Measurements from ENCODE around the gene CCNL2. TPM values are rescaled to one million over a fixed set of nuclear protein-coding genes. Genes with fewer than 3 reads are reported as not detected.
"Not testable (repeated sequence)": the region's sequence is repeated elsewhere in the genome, so short reads cannot be mapped to it uniquely, and the experiment has no call there.

The CCNL2 gene
- total RNA-seq: 100 to 1,000 TPM; 265 to 739 (median 422) TPM
- polyA plus RNA-seq: 100 to 1,000 TPM in 1 of 3 donors, 10 to 100 TPM in 2; 33.4 to 166 (median 34.7) TPM
- long read RNA-seq, donor 1, partial matches to known transcripts: 0 of 8 reads
- long read RNA-seq, donor 1, other reads (novel, unspliced or antisense): 0 of 8 reads
- long read RNA-seq, donor 2, transcript CCNL2-206 (3 exons, 1,941 nt): minor isoform, 5 of 46 reads
- long read RNA-seq, donor 2, transcript CCNL2-202 (6 exons, 1,186 nt): minor isoform, 13 of 46 reads
- long read RNA-seq, donor 2, transcript CCNL2-204 (6 exons, 3,082 nt): major isoform, 16 of 46 reads
- long read RNA-seq, donor 2, partial matches to known transcripts: 0 of 46 reads
- long read RNA-seq, donor 2, other reads (novel, unspliced or antisense): 10 of 46 reads
- long read RNA-seq, donor 3, transcript CCNL2-204 (6 exons, 3,082 nt): major isoform, 8 of 23 reads
- long read RNA-seq, donor 3, transcript CCNL2-202 (6 exons, 1,186 nt): major isoform, 8 of 23 reads
- long read RNA-seq, donor 3, partial matches to known transcripts: 0 of 23 reads
- long read RNA-seq, donor 3, other reads (novel, unspliced or antisense): 0 of 23 reads
- long read RNA-seq, donor 4, partial matches to known transcripts: 0 of 3 reads
- long read RNA-seq, donor 4, other reads (novel, unspliced or antisense): 0 of 3 reads
- long read RNA-seq, donor 5, transcript CCNL2-204 (6 exons, 3,082 nt): major isoform, 6 of 48 reads
- long read RNA-seq, donor 5, partial matches to known transcripts: 19 of 48 reads
- long read RNA-seq, donor 5, other reads (novel, unspliced or antisense): 13 of 48 reads
- long read RNA-seq, donor 6: 0 reads
- long read RNA-seq, donor 7, transcript CCNL2-204 (6 exons, 3,082 nt): major isoform, 8 of 17 reads
- long read RNA-seq, donor 7, partial matches to known transcripts: 5 of 17 reads
- long read RNA-seq, donor 7, other reads (novel, unspliced or antisense): 0 of 17 reads
- long read RNA-seq, donor 8, transcript CCNL2-202 (6 exons, 1,186 nt): minor isoform, 9 of 31 reads
- long read RNA-seq, donor 8, transcript CCNL2-204 (6 exons, 3,082 nt): major isoform, 18 of 31 reads
- long read RNA-seq, donor 8, partial matches to known transcripts: 0 of 31 reads
- long read RNA-seq, donor 8, other reads (novel, unspliced or antisense): 0 of 31 reads
- long read RNA-seq, donor 9, transcript CCNL2-202 (6 exons, 1,186 nt): major isoform, 10 of 19 reads
- long read RNA-seq, donor 9, partial matches to known transcripts: 6 of 19 reads
- long read RNA-seq, donor 9, other reads (novel, unspliced or antisense): 0 of 19 reads
- long read RNA-seq, donor 10, transcript CCNL2-204 (6 exons, 3,082 nt): major isoform, 11 of 31 reads
- long read RNA-seq, donor 10, transcript CCNL2-206 (3 exons, 1,941 nt): minor isoform, 5 of 31 reads
- long read RNA-seq, donor 10, partial matches to known transcripts: 5 of 31 reads
- long read RNA-seq, donor 10, other reads (novel, unspliced or antisense): 6 of 31 reads

DNA sequence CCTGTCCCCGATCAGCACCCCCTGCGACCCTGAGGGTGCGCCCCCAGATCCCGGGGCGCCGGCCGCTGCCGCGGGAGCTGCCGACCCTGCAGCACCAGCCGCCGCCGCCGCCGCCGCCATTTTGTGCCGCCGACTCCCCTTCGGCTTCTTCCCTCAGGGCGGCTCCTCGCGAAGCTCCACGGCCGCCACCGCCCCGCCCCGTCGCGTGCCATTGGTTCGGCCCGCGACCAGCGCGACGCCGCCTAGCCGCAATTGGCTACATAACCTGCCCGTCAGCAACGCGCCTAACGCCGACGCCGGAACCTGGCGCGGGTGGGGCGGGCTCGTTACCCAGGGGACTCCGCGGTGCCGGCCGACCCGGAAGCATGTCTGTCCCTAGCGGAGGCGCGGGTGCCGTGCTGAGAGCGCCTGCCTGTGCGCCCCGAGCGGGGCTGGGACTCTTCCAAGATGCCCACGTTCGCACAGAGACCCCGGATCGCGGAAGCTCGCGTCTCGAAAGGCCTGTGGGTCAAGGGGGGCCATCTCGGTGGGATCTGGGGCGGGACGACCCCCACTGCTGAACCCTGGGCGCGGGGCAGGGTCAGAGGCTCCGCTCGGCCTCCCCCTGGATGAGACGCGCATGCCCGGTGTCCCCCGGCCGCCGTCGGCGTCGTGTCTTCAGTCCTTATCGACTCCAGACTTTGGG, at the start of gene CCNL2:
TSS of gene CCNL2 (minus strand) at position 149 of the 685 bp plus-strand sequence. CDS start at position 120, 29 bp downstream.
- Histone ChIP-seq H3K27ac (peak within 1 kb of the TSS; percentile 84 to 94 (median 90)), H3K36me3 (peaks cover 62 to 77% (median 75%) of the 10 kb centered on the region in 4 donors), H3K27me3 (no peaks in the 10 kb centered on the region), H3K4me1 (peaks cover 26 to 78% (median 59%) of the 10 kb centered on the region in 4 donors), H3K9me3 (no peaks in the 10 kb centered on the region), H3K4me3 (peak within 1 kb of the TSS; percentile 87 to 100 (median 99))
- DNase-seq: peak; percentile 99 to 100
- no peak for TF ChIP-seq POLR2A (IDR thresholded peaks at IDR 0.05)
- TF ChIP-seq, protein P1, sequence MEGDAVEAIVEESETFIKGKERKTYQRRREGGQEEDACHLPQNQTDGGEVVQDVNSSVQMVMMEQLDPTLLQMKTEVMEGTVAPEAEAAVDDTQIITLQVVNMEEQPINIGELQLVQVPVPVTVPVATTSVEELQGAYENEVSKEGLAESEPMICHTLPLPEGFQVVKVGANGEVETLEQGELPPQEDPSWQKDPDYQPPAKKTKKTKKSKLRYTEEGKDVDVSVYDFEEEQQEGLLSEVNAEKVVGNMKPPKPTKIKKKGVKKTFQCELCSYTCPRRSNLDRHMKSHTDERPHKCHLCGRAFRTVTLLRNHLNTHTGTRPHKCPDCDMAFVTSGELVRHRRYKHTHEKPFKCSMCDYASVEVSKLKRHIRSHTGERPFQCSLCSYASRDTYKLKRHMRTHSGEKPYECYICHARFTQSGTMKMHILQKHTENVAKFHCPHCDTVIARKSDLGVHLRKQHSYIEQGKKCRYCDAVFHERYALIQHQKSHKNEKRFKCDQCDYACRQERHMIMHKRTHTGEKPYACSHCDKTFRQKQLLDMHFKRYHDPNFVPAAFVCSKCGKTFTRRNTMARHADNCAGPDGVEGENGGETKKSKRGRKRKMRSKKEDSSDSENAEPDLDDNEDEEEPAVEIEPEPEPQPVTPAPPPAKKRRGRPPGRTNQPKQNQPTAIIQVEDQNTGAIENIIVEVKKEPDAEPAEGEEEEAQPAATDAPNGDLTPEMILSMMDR (IDR thresholded peaks at IDR 0.05): peak in 5 of 7 experiments; percentile 56 to 81 (median 65)
- TF ChIP-seq POLR2AphosphoS5 (IDR thresholded peaks at IDR 0.05): peak in 2 of 3 donors; percentile 77 to 94
- TF ChIP-seq EP300 (IDR thresholded peaks at IDR 0.05): no peak
- 0 to 1% (median 0%) methylated on average over 22 to 86 of the region's 86 CpGs for WGBS, 5 donors
- intact Hi-C loops (cut with DNase I; ENCODE audit: low total_unique reads): no loop called here

DNA sequence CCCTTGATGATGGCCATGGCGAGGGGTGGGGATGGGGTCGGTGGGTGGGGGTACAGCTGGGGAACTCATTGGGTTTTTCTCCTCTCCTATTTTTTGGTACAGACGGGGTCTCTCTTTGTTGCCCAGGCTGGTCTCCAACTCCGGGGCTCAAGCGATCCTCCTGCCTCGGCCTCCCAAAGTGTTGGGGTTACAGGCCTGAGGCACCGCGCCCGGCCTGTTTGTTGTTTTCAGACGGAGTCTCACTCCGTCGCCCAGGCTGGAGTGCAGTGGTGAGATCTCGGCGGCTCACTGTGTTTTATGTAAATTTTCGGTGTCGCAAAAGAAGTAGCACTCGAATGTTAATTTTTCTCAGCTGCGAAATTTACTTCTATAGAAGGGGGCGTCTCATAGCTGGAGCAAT, 47.5 kb upstream of the CCNL2 start:
- H3K36me3 ChIP-seq; DNase-seq; H3K27me3 ChIP-seq; H3K4me3 ChIP-seq; H3K4me1 ChIP-seq; H3K27ac ChIP-seq; H3K9me3 ChIP-seq; intact Hi-C loops (cut with DNase I; ENCODE audit: low total_unique reads): not testable (repeated sequence)
- WGBS, 5 donors: 89 to 93% (median 92%) methylated on average over 18 to 19 of the region's 19 CpGs

DNA sequence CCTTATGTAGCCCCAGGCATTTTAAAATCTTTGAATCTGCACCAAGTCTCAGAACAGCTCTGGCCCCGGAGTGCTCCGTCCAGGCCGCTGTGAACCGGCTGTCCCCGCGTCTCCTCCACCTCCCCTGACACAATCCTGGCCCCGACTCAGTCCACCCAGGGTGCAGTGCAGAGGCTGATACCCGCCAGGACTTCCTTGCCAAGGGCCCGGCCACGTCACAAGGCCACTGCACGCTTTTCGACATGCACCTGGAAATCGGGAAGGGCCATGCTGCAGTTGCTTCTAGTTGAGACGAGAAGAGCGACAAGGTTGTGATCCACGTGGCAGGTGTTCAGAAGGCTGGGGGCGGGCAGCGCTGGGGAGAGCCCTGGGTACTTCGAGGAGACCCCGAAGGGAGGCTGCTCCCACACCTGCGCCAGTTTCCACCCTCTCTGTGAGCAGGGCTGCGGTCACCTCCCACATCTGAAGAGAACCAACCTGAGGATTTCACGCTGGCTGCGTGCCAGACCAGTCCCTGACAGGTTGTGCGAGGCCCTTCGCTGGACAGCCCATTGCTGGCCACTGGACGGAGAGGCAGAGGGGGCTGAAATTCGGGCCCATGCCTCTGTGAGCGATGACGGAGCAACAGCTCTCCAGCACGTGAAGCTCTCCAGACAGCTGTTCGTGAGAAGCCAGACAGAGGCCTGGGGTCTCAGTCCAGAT, 43.1 kb upstream of the CCNL2 start:
- TF ChIP-seq, protein P1 (IDR thresholded peaks at IDR 0.05): no peak
- TF ChIP-seq POLR2AphosphoS5 (IDR thresholded peaks at IDR 0.05) (no peak), POLR2A (IDR thresholded peaks at IDR 0.05) (no peak), EP300 (IDR thresholded peaks at IDR 0.05) (no peak)
- intact Hi-C loops (cut with DNase I; ENCODE audit: low total_unique reads): no loop called here
- no peak for DNase-seq

More for the DNA sequence above, 43.1 kb upstream of the CCNL2 start:
- 76 to 85% (median 81%) methylated on average over 25 to 32 of the region's 32 CpGs for WGBS, 5 donors
- Histone ChIP-seq H3K27me3 (no peaks in the 10 kb centered on the region), H3K4me1 (peaks cover 27 to 46% (median 34%) of the 10 kb centered on the region in 4 donors), H3K27ac (no peak overlapping the region), H3K9me3 (no peaks in the 10 kb centered on the region), H3K4me3 (no peak overlapping the region), H3K36me3 (peaks cover 0 to 11% (median 6%) of the 10 kb centered on the region in 4 donors)
